ENCODE data around the gene ARHGAP45.
"Not testable (repeated sequence)": the region's sequence is repeated elsewhere in the genome, so short reads cannot be mapped to it uniquely, and the experiment has no call there.

DNA sequence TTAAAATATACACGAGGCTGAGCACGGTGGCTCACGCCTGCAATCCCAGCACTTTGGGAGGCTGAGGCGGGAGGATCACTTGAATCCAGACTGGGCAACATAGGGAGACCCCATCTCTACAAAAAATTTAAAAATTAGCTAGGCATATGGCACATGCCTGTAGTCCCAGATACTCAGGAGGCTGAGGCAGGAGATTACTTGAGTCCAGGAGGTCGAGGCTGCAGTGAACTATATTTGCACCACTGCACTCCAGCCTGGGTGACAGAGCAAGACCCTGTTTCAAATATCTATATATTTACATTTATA lies 43.1 kb upstream of the ARHGAP45 start:
- TF ChIP-seq, protein P1, sequence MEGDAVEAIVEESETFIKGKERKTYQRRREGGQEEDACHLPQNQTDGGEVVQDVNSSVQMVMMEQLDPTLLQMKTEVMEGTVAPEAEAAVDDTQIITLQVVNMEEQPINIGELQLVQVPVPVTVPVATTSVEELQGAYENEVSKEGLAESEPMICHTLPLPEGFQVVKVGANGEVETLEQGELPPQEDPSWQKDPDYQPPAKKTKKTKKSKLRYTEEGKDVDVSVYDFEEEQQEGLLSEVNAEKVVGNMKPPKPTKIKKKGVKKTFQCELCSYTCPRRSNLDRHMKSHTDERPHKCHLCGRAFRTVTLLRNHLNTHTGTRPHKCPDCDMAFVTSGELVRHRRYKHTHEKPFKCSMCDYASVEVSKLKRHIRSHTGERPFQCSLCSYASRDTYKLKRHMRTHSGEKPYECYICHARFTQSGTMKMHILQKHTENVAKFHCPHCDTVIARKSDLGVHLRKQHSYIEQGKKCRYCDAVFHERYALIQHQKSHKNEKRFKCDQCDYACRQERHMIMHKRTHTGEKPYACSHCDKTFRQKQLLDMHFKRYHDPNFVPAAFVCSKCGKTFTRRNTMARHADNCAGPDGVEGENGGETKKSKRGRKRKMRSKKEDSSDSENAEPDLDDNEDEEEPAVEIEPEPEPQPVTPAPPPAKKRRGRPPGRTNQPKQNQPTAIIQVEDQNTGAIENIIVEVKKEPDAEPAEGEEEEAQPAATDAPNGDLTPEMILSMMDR (IDR thresholded peaks at IDR 0.05), result not testable (repeated sequence)
- TF ChIP-seq POLR2A (IDR thresholded peaks at IDR 0.05), result not testable (repeated sequence)

Measured in body of pancreas (tissue), 4 donors.